ENCODE measurements around the gene PTMA. TPM values are rescaled to one million over a fixed set of nuclear protein-coding genes. Genes with fewer than 3 reads are reported as not detected.

PTMA gene
- total RNA-seq, 1 donor from 2014 or later, result 2,194 TPM

GRCh38 chr2:231667096-231667427 is 41.3 kb upstream of the PTMA start:
- Mint-ChIP-seq H3K4me1 (ENCODE audit: low read depth) (peaks cover 19% of the 10 kb centered on the region), H3K27ac (no peak overlapping the region), H3K9me3 (no peaks in the 10 kb centered on the region), H3K36me3 (ENCODE audit: low read depth) (no peaks in the 10 kb centered on the region), H3K4me3 (no peak overlapping the region), H3K27me3 (ENCODE audit: insufficient read depth) (no peaks in the 10 kb centered on the region)
- no peak for DNase-seq (ENCODE audit: low spot score)
- intact Hi-C loops (cut with micrococcal nuclease), result no loop called here

- no peak overlapping the region for H3K4me3 Mint-ChIP-seq
- H3K4me1 Mint-ChIP-seq (ENCODE audit: low read depth), result peaks cover 19% of the 10 kb centered on the region
- no peak overlapping the region for H3K27ac Mint-ChIP-seq
- DNase-seq (ENCODE audit: low spot score), result no peak
- no peaks in the 10 kb centered on the region for H3K27me3 Mint-ChIP-seq (ENCODE audit: insufficient read depth)
- no peaks in the 10 kb centered on the region for H3K36me3 Mint-ChIP-seq (ENCODE audit: low read depth)
- H3K9me3 Mint-ChIP-seq, result no peaks in the 10 kb centered on the region
- intact Hi-C loops (cut with micrococcal nuclease), result no loop called here
These were observed 40.8 kb upstream of the PTMA start for GRCh38 chr2:231667496-231667895.

- Mint-ChIP-seq H3K36me3 (ENCODE audit: low read depth) (no peaks in the 10 kb centered on the region), H3K4me3 (no peak overlapping the region), H3K27ac (no peak overlapping the region), H3K4me1 (ENCODE audit: low read depth) (peaks cover 11% of the 10 kb centered on the region), H3K9me3 (no peaks in the 10 kb centered on the region), H3K27me3 (ENCODE audit: insufficient read depth) (no peaks in the 10 kb centered on the region)
- intact Hi-C loops (cut with micrococcal nuclease), result no loop called here
- DNase-seq (ENCODE audit: low spot score), result no peak
These were observed 39.3 kb upstream of the PTMA start for GRCh38 chr2:231668981-231669380.

DNA sequence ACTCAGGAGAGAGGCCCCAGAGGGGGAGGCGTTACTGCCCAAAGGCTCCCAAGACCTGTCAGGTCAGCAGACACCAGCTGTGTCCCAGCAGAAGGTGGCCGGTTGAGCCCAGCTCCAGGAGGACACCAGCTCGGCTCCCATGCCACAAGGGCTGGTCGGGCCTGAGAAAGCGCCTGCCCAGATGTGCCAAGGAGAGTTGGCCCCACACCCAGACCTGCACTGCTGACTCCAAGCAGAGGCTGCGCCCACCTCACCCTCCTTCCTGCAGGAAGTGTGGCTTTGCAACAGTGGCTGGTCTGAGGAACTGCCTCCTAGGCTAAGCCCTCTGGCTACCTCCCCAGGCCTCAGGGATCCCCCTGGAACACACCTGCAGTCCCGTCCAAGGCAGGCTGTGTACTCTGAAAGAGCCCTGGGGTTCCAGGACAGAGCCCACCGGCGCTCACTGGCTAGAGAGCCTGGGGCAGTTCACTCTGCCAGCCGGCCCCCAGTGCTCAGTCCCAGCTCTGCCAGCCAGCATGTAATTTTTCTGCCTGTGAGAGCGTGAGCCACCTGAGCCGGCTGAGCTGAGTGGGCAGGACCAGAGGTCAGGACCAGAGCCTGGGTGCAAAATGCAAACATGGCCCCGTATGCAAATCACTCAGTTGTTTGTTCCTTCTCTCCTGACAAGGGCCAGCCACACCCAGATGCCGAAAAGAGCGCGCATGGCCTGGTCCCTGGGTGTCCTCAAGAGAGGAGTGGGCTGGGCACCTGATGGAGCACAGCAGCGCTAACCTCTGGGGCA is 36.9 kb upstream of the PTMA start:
- intact Hi-C loops (cut with micrococcal nuclease), result no loop called here
- Mint-ChIP-seq H3K4me3 (no peak overlapping the region), H3K4me1 (ENCODE audit: low read depth) (peaks cover 15% of the 10 kb centered on the region), H3K9me3 (no peaks in the 10 kb centered on the region), H3K36me3 (ENCODE audit: low read depth) (no peaks in the 10 kb centered on the region), H3K27me3 (ENCODE audit: insufficient read depth) (no peaks in the 10 kb centered on the region), H3K27ac (no peak overlapping the region)
- no peak for DNase-seq (ENCODE audit: low spot score)

DNA sequence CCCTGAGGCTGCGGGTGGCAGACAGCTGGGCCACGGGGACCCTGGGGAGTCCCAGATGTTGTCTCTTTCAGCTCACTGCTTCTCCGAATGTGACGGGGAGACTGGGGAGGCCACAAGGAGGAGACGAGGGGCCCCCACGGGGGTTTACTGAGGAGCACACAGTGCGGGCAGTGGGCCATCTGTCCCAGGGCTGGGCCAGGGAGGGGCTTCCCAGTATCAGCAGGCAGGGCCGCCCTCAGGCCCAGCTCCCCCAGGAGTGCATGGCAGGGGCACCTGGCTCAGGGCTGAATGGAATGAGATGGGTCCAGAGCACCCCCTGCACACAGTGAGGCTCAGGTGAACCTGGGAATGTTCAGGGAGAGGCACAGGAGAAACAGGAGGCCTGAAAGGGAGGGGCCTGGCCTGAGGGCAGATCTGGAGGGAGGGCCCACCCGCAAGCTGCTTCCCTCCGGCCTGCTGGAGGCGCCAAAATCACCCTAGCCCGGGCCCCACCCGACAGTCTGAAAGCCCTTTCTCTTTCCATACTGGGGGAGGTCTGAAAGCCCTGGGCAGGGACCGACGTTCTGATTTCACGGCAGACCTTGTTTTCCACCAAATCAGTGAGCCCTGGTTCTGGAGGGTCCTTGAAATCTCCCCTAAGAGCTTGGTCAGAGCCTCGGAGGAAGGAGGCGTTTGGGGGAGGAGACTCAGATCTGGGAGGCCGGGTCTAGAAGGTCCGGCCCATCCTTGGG is 35.5 kb upstream of the PTMA start:
- H3K27me3 Mint-ChIP-seq (ENCODE audit: insufficient read depth), result no peaks in the 10 kb centered on the region
- peaks cover 19% of the 10 kb centered on the region for H3K4me1 Mint-ChIP-seq (ENCODE audit: low read depth)
- no peak overlapping the region for H3K4me3 Mint-ChIP-seq
- no peak overlapping the region for H3K27ac Mint-ChIP-seq
- intact Hi-C loops (cut with micrococcal nuclease), result no loop called here
- DNase-seq (ENCODE audit: low spot score), result no peak
- H3K9me3 Mint-ChIP-seq, result no peaks in the 10 kb centered on the region
- H3K36me3 Mint-ChIP-seq (ENCODE audit: low read depth), result no peaks in the 10 kb centered on the region

DNA sequence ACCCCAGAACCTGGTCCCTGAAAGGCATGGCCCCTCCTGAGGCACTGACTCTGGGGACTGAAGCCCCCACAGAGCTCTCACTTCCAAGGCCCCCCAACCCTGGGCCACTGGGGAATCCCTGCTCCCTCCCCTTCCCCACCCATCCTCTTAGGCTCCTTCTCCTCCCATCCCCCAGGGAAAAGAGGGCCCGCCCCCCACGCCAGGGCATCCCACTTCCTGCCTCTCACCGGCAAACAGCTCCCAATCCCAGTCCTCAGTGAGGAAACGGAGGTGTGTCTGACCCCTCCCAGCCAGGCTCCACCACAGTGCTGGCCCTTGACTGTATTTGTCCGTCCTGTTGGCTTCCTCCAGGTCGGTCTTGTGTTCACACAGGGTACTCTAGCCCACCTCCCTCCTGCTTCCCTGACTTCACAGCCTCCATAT is 35.0 kb upstream of the PTMA start:
- intact Hi-C loops (cut with micrococcal nuclease), result no loop called here
- Mint-ChIP-seq H3K4me1 (ENCODE audit: low read depth) (peaks cover 22% of the 10 kb centered on the region), H3K27me3 (ENCODE audit: insufficient read depth) (no peaks in the 10 kb centered on the region), H3K27ac (peak overlapping the region; percentile 74), H3K9me3 (no peaks in the 10 kb centered on the region), H3K4me3 (no peak overlapping the region), H3K36me3 (ENCODE audit: low read depth) (no peaks in the 10 kb centered on the region)
- no peak for DNase-seq (ENCODE audit: low spot score)

- intact Hi-C loops (cut with micrococcal nuclease), result loop anchor here (1.0 kb wide), 2 partner anchors 12 to 26 kb away; no protein-coding TSS in a partner anchor
- H3K4me1 Mint-ChIP-seq (ENCODE audit: low read depth), result peaks cover 22% of the 10 kb centered on the region
- H3K4me3 Mint-ChIP-seq, result peak overlapping the region; percentile 15
- DNase-seq (ENCODE audit: low spot score), result peak; percentile 55
- H3K27me3 Mint-ChIP-seq (ENCODE audit: insufficient read depth), result no peaks in the 10 kb centered on the region
- no peaks in the 10 kb centered on the region for H3K9me3 Mint-ChIP-seq
- H3K36me3 Mint-ChIP-seq (ENCODE audit: low read depth), result no peaks in the 10 kb centered on the region
- peak overlapping the region; percentile 26 for H3K27ac Mint-ChIP-seq
These were observed 33.6 kb upstream of the PTMA start for GRCh38 chr2:231674587-231675338.

DNA sequence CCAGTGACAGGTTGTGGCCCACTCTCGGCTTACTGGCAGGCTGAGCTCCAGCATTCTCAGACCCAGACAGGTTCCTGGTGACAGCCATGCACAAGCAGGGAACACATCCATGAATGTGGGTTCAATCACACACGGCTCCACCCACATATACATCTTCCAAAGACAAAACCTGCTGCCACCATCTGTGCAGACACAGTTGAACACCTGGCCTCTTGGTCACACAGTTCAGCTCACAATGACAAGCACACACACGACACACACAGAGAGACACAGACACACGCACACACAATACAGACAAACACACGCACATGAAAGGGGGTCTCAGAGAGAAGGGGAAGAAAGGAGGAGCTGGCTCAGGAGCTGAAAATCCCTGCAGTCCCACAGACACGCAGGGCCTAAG is 32.1 kb upstream of the PTMA start:
- Mint-ChIP-seq H3K4me1 (ENCODE audit: low read depth) (peaks cover 22% of the 10 kb centered on the region), H3K9me3 (no peaks in the 10 kb centered on the region), H3K4me3 (no peak overlapping the region), H3K36me3 (ENCODE audit: low read depth) (no peaks in the 10 kb centered on the region), H3K27ac (no peak overlapping the region), H3K27me3 (ENCODE audit: insufficient read depth) (peaks cover 2% of the 10 kb centered on the region)
- no peak for DNase-seq (ENCODE audit: low spot score)
- intact Hi-C loops (cut with micrococcal nuclease), result loop anchor here (2.0 kb wide), 1 partner anchor 105 kb away; the partner anchor contains the start of gene PDE6D

- H3K27me3 Mint-ChIP-seq (ENCODE audit: insufficient read depth), result peaks cover 13% of the 10 kb centered on the region
- H3K9me3 Mint-ChIP-seq, result no peaks in the 10 kb centered on the region
- no peak overlapping the region for H3K4me3 Mint-ChIP-seq
- intact Hi-C loops (cut with micrococcal nuclease), result loop anchor here (1.0 to 2.0 kb wide), 4 partner anchors 29 to 103 kb away; partner anchors contain the start of gene PDE6D
- H3K27ac Mint-ChIP-seq, result no peak overlapping the region
- H3K4me1 Mint-ChIP-seq (ENCODE audit: low read depth), result peaks cover 15% of the 10 kb centered on the region
- peaks cover 2% of the 10 kb centered on the region for H3K36me3 Mint-ChIP-seq (ENCODE audit: low read depth)
- DNase-seq (ENCODE audit: low spot score), result peak; percentile 77
These were observed 30.7 kb upstream of the PTMA start for GRCh38 chr2:231677632-231678104.

GRCh38 chr2:231679908-231680284 is 28.4 kb upstream of the PTMA start:
- no peak for DNase-seq (ENCODE audit: low spot score)
- intact Hi-C loops (cut with micrococcal nuclease), result no loop called here
- Mint-ChIP-seq H3K9me3 (no peaks in the 10 kb centered on the region), H3K4me3 (no peak overlapping the region), H3K4me1 (ENCODE audit: low read depth) (peaks cover 13% of the 10 kb centered on the region), H3K36me3 (ENCODE audit: low read depth) (peaks cover 2% of the 10 kb centered on the region), H3K27ac (no peak overlapping the region), H3K27me3 (ENCODE audit: insufficient read depth) (peaks cover 16% of the 10 kb centered on the region)

DNA sequence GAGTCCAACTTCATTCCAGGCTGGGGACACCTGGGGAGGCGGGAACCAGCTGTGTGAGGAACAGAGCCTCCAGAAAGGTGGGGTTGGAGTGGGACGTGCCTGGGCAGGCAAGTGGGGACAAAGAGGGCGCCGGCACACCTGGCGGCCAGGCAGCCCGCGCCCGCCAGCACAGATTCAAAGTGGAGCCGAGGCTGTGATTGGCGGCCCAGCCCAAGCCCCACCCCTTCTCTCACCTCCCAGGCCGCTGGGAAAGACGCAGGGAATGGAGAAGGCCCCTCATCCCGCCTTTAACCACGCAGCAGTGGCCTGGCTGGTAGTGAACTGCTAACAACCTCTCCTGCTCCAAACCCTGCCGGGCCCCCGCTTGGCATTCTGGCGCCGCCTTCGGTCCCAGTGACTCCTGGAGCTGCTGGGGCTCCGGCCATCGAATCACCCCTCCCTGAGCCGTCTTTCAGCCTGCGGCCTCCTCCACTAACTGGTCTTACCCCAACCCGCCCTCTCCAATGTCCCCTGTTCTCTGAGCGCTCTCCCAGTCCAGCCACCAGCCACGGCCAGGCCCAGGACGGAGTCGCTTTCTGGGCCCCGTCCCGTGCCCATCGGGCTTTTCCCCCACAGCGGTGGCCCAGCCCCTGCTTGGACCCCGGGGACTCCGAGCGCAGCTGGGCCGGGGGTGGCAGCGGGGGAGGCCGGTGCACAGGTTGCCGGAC is 27.9 kb upstream of the PTMA start:
- Mint-ChIP-seq H3K4me1 (ENCODE audit: low read depth) (peaks cover 7% of the 10 kb centered on the region), H3K36me3 (ENCODE audit: low read depth) (peaks cover 2% of the 10 kb centered on the region), H3K27me3 (ENCODE audit: insufficient read depth) (peaks cover 16% of the 10 kb centered on the region), H3K9me3 (no peaks in the 10 kb centered on the region), H3K4me3 (no peak overlapping the region), H3K27ac (no peak overlapping the region)
- intact Hi-C loops (cut with micrococcal nuclease), result no loop called here
- DNase-seq (ENCODE audit: low spot score), result no peak

GRCh38 chr2:231680992-231681852 is 27.1 kb upstream of the PTMA start:
- no peaks in the 10 kb centered on the region for H3K9me3 Mint-ChIP-seq
- peak overlapping the region; percentile 68 for H3K4me3 Mint-ChIP-seq
- peaks cover 16% of the 10 kb centered on the region for H3K27me3 Mint-ChIP-seq (ENCODE audit: insufficient read depth)
- H3K4me1 Mint-ChIP-seq (ENCODE audit: low read depth), result peaks cover 6% of the 10 kb centered on the region
- peaks cover 2% of the 10 kb centered on the region for H3K36me3 Mint-ChIP-seq (ENCODE audit: low read depth)
- no peak for DNase-seq (ENCODE audit: low spot score)
- intact Hi-C loops (cut with micrococcal nuclease), result no loop called here
- H3K27ac Mint-ChIP-seq, result no peak overlapping the region
